OCI-LY1 (cell line): ENCODE results near the gene SFMBT2.

Source experiments
- H2AFZ ChIP-seq: fragments of 200-600 bp; sonication (generic), shearing (Covaris generic); 2 replicates; pipeline ENCODE4 v1.6.0; 2014; ENCODE audit warnings: antibody characterized with exemption, mild to moderate bottlenecking, low read length
- H3F3A ChIP-seq: fragments of 200-600 bp; sonication (generic), shearing (Covaris generic); 2 replicates; pipeline ENCODE4 v1.6.0; 2014; ENCODE audit warnings: mild to moderate bottlenecking, antibody characterized with exemption, low read length, moderate library complexity; ENCODE audit not compliant: insufficient read depth
- H3K27ac ChIP-seq: fragments of 200-600 bp; sonication (generic); 2 replicates; pipeline ENCODE4 v1.5.1; 2014; ENCODE audit warnings: low read length, mixed run types, mild to moderate bottlenecking, low read depth; ENCODE audit not compliant: poor library complexity, severe bottlenecking
- H3K27me3 ChIP-seq: fragments of 200-600 bp; sonication (generic); 2 replicates; pipeline ENCODE4 v1.6.0; 2014; ENCODE audit warnings: antibody characterized with exemption, mild to moderate bottlenecking, low read length, moderate library complexity; ENCODE audit not compliant: insufficient read depth
- H3K36me3 ChIP-seq: fragments of 200-600 bp; sonication (generic); 2 replicates; pipeline ENCODE4 v1.6.1; 2014; ENCODE audit warnings: mild to moderate bottlenecking, antibody characterized with exemption, low read length, moderate library complexity, mixed read lengths; ENCODE audit not compliant: insufficient read depth
- H3K4me1 ChIP-seq: fragments of 200-600 bp; sonication (generic); 2 replicates; pipeline ENCODE4 v1.5.1; 2014; ENCODE audit warnings: mild to moderate bottlenecking, low read length, moderate library complexity; ENCODE audit not compliant: insufficient read depth, severe bottlenecking
- H3K4me2 ChIP-seq: fragments of 200-600 bp; sonication (generic), shearing (Covaris generic); 2 replicates; pipeline ENCODE4 v1.6.1; 2014; ENCODE audit warnings: low read length
- H3K4me3 ChIP-seq: fragments of 200-600 bp; sonication (generic); 2 replicates; pipeline ENCODE4 v1.5.1; 2014; ENCODE audit warnings: low read length, low read depth, mild to moderate bottlenecking, mixed read lengths; ENCODE audit not compliant: poor library complexity, severe bottlenecking
- H3K79me2 ChIP-seq: fragments of 200-600 bp; shearing (Covaris generic); 2 replicates; pipeline ENCODE4 v1.6.1; 2016; ENCODE audit warnings: mixed run types, low read length, mixed read lengths; ENCODE audit not compliant: insufficient read depth
- H3K9ac ChIP-seq: fragments of 200-600 bp; sonication (generic), shearing (Covaris generic); 2 replicates; pipeline ENCODE4 v1.6.1; 2014; ENCODE audit warnings: mild to moderate bottlenecking, low read length, mixed read lengths
- H3K9me2 ChIP-seq: fragments of 200-600 bp; sonication (generic), shearing (Covaris generic); 2 replicates; pipeline ENCODE4 v1.6.1; 2014; ENCODE audit warnings: low read depth, mild to moderate bottlenecking, low read length, mixed read lengths
- H3K9me3 ChIP-seq: fragments of 200-600 bp; shearing (Covaris generic); 2 replicates; pipeline ENCODE4 v1.6.1; 2014; ENCODE audit warnings: low read length, mixed read lengths
- H4K20me1 ChIP-seq: fragments of 200-600 bp; sonication (generic), shearing (Covaris generic); 2 replicates; pipeline ENCODE4 v1.6.0; 2016; ENCODE audit warnings: mild to moderate bottlenecking, low read length; ENCODE audit not compliant: insufficient read depth
- CTCF ChIP-seq: fragments of 200-600 bp; sonication (generic), shearing (Covaris generic); IDR thresholded peaks from 2 replicates; pipeline ENCODE4 v1.5.1; 2017; ENCODE audit warnings: mild to moderate bottlenecking, antibody characterized with exemption, low read length, moderate library complexity, mixed read lengths
- EZH2 ChIP-seq: fragments of 200-600 bp; sonication (generic), shearing (Covaris generic); IDR thresholded peaks from 2 replicates; pipeline ENCODE4 v1.8.0; 2017; ENCODE audit warnings: borderline replicate concordance, mixed run types, mild to moderate bottlenecking, antibody characterized with exemption, low read length, moderate library complexity, mixed read lengths

The SFMBT2 gene

GRCh38 chr10:7345717-7346116 is 65.1 kb downstream of the SFMBT2 start:
- Histone ChIP-seq H3K4me3 (no peak overlapping the region), H3K9ac (no peak overlapping the region), H3K4me1 (no peaks in the 10 kb centered on the region), H4K20me1 (no peaks in the 10 kb centered on the region), H3K4me2 (no peak overlapping the region), H3K36me3 (peaks cover 15% of the 10 kb centered on the region), H3K79me2 (no peaks in the 10 kb centered on the region), H2AFZ (no peak overlapping the region), H3K27me3 (no peaks in the 10 kb centered on the region), H3K27ac (no peak overlapping the region), H3K9me2 (no peaks in the 10 kb centered on the region), H3F3A (no peaks in the 10 kb centered on the region), H3K9me3 (peaks cover 5% of the 10 kb centered on the region; the same call in 1 of the 2 replicates)
- TF ChIP-seq EZH2 (no peak), CTCF (no peak)

GRCh38 chr10:7343040-7343439 is 67.8 kb downstream of the SFMBT2 start:
- H3K9me2 ChIP-seq: no peaks in the 10 kb centered on the region
- H3F3A ChIP-seq: no peaks in the 10 kb centered on the region
- peaks cover 5% of the 10 kb centered on the region; the same call in 1 of the 2 replicates for H3K9me3 ChIP-seq
- no peaks in the 10 kb centered on the region for H4K20me1 ChIP-seq
- no peak overlapping the region for H3K4me3 ChIP-seq
- H3K36me3 ChIP-seq: peaks cover 15% of the 10 kb centered on the region
- TF ChIP-seq CTCF: no peak
- TF ChIP-seq EZH2: no peak
- no peak overlapping the region for H3K4me2 ChIP-seq
- no peak overlapping the region for H2AFZ ChIP-seq
- no peaks in the 10 kb centered on the region for H3K27me3 ChIP-seq
- H3K9ac ChIP-seq: no peak overlapping the region
- no peaks in the 10 kb centered on the region for H3K79me2 ChIP-seq
- H3K27ac ChIP-seq: no peak overlapping the region
- no peaks in the 10 kb centered on the region for H3K4me1 ChIP-seq

- Histone ChIP-seq H3K4me1 (peaks cover 12% of the 10 kb centered on the region), H3K9me3 (peaks cover 5% of the 10 kb centered on the region; the same call in 1 of the 2 replicates), H3K79me2 (peaks cover 9% of the 10 kb centered on the region; the same call in 1 of the 2 replicates), H3K9ac (no peak overlapping the region), H4K20me1 (no peaks in the 10 kb centered on the region), H3K36me3 (peaks cover 11% of the 10 kb centered on the region), H3K27me3 (no peaks in the 10 kb centered on the region), H3K27ac (no peak overlapping the region), H3F3A (no peaks in the 10 kb centered on the region), H3K4me2 (no peak overlapping the region), H2AFZ (no peak overlapping the region), H3K4me3 (no peak overlapping the region), H3K9me2 (no peaks in the 10 kb centered on the region)
- TF ChIP-seq EZH2 (no peak), CTCF (no peak)
These were observed 70.5 kb downstream of the SFMBT2 start for GRCh38 chr10:7340179-7340874.
